Measurements from ENCODE around the gene POP7.

The POP7 gene

DNA sequence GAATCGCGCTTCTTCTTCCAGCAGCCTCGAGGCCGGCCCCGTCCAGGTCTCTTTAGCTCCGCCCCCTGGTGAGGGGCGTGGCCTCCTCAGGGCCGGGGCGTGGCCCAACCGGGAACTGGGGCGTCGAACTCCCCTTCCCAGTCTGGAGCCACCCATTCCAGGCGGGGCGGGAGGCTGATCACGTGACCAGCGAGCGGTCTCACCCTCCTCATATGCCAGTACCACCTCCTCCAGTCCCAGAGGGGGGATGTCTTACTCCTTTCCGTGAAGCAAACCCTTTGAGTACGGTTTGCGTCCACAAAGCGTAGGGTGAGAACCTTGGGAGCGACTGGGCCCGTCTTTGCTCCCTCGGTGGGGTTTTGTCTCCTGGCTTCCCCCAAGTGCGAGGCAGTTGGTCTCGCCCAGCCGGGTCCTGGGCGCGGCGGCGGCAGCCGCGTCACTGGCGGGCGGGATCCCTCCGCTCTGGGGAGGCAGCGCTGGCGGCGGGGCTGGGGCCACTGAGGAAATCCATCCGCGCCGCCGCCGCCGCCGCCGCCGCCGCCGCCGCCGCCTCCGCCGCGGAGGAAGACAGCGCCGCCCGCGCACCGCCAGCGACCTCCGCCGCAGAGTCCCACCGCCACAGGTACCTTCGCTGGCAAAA, 32.5 kb upstream of the POP7 start, which contains the start of gene GNB2:
Gene GNB2, plus strand, starts transcription at position 439 of the 640 bp plus-strand sequence. CDS start 2,526 bp downstream, outside the sequence.
- TF ChIP-seq, protein P1, sequence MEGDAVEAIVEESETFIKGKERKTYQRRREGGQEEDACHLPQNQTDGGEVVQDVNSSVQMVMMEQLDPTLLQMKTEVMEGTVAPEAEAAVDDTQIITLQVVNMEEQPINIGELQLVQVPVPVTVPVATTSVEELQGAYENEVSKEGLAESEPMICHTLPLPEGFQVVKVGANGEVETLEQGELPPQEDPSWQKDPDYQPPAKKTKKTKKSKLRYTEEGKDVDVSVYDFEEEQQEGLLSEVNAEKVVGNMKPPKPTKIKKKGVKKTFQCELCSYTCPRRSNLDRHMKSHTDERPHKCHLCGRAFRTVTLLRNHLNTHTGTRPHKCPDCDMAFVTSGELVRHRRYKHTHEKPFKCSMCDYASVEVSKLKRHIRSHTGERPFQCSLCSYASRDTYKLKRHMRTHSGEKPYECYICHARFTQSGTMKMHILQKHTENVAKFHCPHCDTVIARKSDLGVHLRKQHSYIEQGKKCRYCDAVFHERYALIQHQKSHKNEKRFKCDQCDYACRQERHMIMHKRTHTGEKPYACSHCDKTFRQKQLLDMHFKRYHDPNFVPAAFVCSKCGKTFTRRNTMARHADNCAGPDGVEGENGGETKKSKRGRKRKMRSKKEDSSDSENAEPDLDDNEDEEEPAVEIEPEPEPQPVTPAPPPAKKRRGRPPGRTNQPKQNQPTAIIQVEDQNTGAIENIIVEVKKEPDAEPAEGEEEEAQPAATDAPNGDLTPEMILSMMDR (IDR thresholded peaks at IDR 0.05) = peak; percentile 10; the same call in 1 of the 2 replicates
- no peak for TF ChIP-seq ZFX (IDR thresholded peaks at IDR 0.05; ENCODE audit: borderline replicate concordance)
- peak within 1 kb of the TSS; percentile 94 for H3K27ac ChIP-seq

DNA sequence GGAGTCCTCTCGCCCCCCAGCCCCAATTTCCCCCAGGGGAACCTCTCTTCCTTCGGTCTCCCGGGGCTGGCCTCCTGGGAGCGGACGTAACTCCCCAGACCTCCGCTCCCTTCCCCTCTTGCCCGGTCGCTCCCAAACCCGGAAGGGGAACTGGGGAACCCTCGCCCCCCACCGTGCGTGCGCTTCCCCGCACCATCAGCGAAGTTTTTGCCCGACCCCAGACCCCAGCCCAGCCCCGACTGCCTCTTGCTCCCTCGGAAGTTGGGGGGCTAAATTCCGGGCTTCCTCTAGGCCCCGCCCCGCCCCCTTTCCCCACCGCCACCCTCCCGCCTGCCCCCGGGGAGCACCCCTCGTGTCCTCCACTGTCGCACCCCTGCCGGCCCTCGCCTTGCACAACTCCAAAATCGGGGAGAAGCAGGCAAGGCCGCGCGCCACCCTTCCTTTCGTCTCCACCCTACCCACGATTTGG, 31.9 kb upstream of the POP7 start:
- peak overlapping the region; percentile 94 for H3K27ac ChIP-seq
- TF ChIP-seq, protein P1 (IDR thresholded peaks at IDR 0.05) = no peak
- TF ChIP-seq ZFX (IDR thresholded peaks at IDR 0.05; ENCODE audit: borderline replicate concordance) = no peak

DNA sequence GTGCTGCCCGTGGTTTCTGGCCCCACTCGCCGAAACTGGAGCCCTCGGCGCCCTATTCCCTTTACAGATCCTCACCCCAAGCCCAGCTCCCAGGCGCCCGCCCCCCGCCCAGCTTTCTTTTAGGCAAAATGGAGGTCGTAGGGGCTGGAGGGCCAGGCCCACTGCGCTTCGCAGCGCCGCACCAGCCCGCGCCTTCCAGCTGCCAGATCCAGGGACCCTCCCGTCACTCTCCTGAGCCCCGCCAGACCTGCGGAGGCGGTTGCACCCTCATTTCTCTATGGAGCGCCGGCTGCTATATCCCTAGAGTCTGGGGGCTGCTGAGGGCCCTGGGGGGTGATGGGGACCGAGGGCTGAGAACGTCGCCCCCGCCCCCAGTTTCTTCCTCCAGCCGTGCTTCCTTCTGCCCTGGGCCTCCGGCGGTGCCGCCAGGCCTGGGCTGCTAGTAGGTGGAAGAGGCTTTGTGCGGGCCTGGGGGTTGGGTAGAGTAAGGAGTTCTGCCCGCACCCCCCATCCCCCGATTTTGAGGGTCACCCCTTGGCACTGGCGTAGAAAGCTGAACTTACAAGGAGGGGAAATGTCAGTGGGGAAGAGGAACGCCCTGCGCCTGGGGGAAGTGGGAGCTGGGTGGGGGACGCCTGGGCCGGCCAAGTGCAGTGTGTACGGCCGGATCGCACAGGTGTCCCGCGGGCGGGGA, 31.4 kb upstream of the POP7 start:
- peak overlapping the region; percentile 94 for H3K27ac ChIP-seq
- TF ChIP-seq ZFX (IDR thresholded peaks at IDR 0.05; ENCODE audit: borderline replicate concordance) = no peak
- TF ChIP-seq, protein P1 (IDR thresholded peaks at IDR 0.05) = no peak

DNA sequence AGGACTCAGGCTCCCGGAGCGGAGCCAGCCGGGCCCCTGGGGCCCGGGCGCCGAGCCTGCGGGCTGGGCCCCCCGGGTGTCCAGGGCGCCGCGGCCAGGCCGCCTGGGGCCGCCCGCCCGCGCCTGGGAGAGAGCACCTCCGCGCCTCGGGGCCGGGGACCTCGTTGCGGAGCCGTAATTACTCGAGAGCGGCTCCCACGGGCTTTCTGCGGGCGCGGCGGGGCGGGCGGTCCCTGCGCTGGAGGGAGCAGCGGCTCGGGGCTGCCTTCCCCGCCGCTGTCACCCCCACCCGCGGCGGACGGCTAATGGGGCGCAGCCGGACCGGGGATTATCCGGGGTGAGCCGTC, 30.8 kb upstream of the POP7 start:
- no peak for TF ChIP-seq ZFX (IDR thresholded peaks at IDR 0.05; ENCODE audit: borderline replicate concordance)
- TF ChIP-seq, protein P1 (IDR thresholded peaks at IDR 0.05) = no peak
- H3K27ac ChIP-seq = peak overlapping the region; percentile 94

DNA sequence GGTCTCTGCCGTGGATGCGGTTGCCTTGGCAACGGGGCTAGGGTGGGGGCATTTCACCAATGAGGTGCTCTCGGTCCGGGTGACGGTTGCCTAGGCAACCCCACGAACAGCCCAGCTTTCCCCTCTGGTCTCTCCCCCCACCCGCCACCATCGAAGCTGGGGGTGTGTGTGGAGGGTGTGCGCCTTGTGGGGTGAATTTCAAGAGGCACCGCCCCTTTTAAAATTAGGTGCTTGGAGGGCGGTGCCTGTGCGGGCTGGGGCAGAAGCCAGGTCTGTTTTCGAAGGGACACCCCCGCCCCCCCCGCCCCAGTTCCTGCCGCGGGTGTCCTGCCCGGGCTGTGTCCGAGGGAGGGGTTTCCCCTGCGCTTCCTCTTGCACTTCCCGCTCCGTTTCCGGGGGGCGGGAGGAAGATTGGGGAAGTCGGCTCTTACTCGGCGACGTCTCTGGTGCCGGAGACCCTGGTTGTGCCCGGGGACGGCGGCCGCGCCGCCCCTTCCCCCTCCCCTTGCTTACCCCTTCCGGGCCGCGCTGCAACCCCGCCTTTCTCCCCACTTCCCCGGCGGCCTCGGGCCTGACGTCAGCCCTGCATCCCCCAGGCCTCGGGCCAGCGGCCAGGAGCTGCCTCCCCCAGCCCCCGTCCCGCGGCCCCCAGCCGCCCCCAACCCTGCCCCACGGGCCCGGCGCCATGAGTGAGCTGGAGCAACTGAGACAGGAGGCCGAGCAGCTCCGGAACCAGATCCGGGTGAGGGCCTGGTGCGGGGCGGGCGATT, 30.2 kb upstream of the POP7 start:
- H3K27ac ChIP-seq = peak overlapping the region; percentile 94

DNA sequence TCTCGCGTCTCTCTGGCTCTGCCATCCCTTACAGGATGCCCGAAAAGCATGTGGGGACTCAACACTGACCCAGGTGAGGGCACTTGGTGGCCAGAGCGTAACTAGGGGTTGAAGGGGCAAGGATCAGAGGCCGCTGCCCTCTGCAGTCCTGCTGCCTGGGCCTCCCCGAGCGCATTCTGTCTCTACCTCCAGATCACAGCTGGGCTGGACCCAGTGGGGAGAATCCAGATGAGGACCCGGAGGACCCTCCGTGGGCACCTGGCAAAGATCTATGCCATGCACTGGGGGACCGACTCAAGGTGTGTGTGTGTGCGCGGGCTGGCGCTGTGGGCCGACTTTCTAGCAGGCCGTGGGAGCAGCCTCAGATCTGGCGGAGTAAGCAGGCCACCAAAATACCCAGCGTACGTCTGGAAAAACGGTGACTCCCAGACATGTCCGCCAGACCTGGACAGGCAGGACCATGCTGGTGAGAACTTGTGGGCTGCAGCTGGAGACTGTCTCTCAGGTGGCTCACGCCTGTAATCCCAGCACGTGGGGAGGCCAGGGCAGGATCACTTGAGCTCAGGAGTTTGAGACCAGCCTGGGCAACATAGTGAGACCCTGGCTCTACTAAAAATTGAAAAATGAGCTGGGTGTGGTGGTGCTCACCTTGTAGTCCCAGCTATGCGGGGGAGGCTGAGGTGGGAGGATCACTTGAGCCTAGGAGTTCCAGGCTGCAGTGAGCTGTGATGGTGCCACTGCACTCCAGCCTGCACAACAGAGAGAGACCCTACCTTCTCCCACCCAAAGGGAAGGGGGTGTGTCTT, 29.2 kb upstream of the POP7 start:
- H3K27ac ChIP-seq = peak overlapping the region; percentile 94; the same call in 1 of the 2 replicates
- TF ChIP-seq ZFX (IDR thresholded peaks at IDR 0.05; ENCODE audit: borderline replicate concordance) = no peak
- TF ChIP-seq, protein P1 (IDR thresholded peaks at IDR 0.05) = no peak

More for the DNA sequence above, 30.2 kb upstream of the POP7 start:
- TF ChIP-seq, protein P1 (IDR thresholded peaks at IDR 0.05) = no peak
- TF ChIP-seq ZFX (IDR thresholded peaks at IDR 0.05; ENCODE audit: borderline replicate concordance) = no peak
